Pulmonary artery endothelial cell (primary cell): ENCODE data around the gene SCGB1A1. TPM values are rescaled to one million over a fixed set of nuclear protein-coding genes. Genes with fewer than 3 reads are reported as not detected.
"Not testable (repeated sequence)": the region's sequence is repeated elsewhere in the genome, so short reads cannot be mapped to it uniquely, and the experiment has no call there.

ENCODE experiments used
- DNase-seq: peaks from one replicate; pipeline ENCODE4 v3.0.0-alpha.2; 2011; ENCODE audit warnings: low read depth, low spot score
- total RNA-seq: library from RNA; depleted of rRNA; stranded (reverse); fragments of >200 nt; gene quantifications from 2 replicates; pipeline ENCODE4 v1.2.3, GENCODE V29; 2014

The SCGB1A1 gene, protein sequence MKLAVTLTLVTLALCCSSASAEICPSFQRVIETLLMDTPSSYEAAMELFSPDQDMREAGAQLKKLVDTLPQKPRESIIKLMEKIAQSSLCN
- not detected in 2 replicates for total RNA-seq

DNA sequence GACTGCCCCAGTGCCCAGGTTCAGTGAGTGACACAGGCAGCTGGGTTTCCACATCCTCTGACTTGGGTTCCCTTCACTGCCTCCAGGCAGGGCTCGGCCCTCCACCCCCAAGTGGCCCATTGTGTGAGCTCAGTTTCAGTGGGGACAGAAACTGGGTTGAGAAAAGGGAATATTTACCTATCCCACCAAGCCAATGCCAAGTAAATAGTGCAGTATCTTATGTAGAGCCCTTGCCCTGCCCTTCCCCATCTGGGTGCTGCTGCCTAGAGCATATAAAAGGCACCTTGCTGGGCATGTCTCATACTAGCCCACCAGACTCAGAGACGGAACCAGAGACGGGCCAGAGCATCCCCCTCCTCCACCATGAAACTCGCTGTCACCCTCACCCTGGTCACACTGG is at the start of gene SCGB1A1:
Gene SCGB1A1 (plus strand): TSS at position 301 of the 400 bp plus-strand sequence. CDS start 63 bp downstream, at position 364.
- DNase-seq = no peak

GRCh38 chr11:62370743-62371440 is 47.9 kb upstream of the SCGB1A1 start:
- DNase-seq = no peak

DNA sequence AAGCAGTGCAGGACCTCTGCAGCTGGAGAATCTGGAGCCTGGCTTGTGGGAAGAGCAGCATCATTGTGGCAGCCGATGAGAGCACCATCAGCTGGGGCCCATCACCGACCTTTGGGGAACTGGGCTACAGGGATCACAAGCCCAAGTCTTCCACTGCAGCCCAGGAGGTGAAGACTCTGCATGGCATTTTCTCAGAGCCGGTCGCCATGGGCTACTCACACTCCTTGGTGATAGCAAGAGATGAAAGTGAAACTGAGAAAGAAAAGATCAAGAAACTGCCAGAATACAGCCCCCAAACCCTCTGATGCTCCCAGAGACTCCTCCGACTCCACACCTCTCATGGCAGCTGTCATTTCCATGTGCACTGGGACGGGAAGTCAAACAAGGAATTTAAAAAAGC is 46.0 kb upstream of the SCGB1A1 start:
- no peak for DNase-seq

- no peak for DNase-seq
These were observed 45.2 kb upstream of the SCGB1A1 start for GRCh38 chr11:62373464-62374119.

DNA sequence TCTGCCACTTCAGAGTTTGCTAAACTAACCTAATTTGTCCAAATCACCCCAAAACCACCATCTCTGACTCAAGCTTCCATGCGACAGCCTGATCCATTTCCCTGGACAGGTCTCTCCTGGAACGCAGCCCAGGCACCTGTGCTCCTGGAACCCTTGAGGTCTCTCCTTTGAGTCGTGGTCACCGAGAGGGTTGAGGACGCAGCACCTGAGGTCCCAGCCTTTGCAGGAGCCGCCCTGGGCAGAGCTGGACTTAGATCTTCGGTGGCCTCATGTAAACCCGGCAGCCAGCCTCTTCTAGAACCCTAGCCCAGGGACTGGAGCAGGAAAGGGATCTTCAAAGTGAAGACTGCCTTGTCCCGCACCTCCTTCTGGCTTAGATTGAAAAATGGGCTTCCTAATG is 44.0 kb upstream of the SCGB1A1 start:
- DNase-seq = no peak

GRCh38 chr11:62378459-62379063 is 40.3 kb upstream of the SCGB1A1 start:
- DNase-seq = not testable (repeated sequence)

DNA sequence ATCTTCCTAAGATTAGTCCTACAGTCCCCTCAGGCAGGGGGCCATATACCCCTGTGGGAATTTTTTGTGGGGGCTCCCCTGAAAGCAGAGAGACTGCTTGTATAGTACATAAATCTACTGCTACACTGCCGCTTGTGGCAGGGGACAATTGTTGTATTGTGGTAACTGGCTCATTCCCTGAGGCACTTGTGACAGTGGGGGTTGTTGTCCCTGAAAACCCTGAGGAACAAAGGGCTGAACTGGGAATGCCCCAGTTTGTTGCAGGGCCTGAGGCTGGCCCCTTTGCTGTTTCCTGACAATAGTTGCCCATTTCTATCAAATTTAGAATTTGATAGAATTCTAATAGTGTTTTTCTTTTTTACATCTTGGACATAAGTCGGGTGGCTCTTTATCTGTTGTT is 39.2 kb upstream of the SCGB1A1 start:
- not testable (repeated sequence) for DNase-seq

- DNase-seq = not testable (repeated sequence)
These were observed 38.0 kb upstream of the SCGB1A1 start for GRCh38 chr11:62380821-62381245.

DNA sequence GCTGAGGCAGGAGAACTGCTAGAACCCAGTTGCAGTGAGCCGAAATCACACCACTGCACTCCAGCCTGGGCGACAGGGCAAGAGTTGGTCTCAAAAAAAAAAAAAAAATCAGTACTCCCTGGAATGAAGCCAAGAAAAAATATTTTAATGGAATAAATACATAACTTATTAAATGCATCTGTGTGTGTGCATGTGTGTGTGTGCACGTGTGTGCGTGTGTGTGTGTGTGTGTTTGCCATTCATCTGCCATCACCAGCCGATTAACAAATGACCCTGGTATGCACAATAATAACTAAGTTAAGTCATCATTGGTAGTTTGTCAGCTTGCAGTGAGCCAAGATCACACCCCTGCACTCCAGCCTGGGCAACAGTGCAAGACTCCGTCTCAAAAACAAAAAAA is 35.0 kb upstream of the SCGB1A1 start:
- DNase-seq = no peak

DNA sequence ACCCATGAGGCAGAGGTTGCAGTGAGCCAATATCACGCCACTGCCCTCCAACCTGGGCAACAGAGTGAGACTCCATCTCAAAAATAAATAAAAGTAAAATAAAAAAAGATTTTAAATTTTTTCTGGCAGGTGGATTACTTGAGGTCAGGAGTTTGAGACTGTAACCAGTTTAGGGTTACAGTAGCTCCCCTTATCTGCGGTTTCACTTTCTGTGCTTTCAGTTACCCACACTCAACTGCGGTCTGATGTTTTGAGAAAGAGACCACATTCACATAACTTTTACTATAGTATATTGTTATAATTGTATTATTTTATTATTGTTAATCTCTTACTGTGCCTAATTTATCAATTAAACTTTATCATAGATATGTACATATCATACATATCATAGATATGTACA is 32.8 kb upstream of the SCGB1A1 start:
- DNase-seq = not testable (repeated sequence)

DNA sequence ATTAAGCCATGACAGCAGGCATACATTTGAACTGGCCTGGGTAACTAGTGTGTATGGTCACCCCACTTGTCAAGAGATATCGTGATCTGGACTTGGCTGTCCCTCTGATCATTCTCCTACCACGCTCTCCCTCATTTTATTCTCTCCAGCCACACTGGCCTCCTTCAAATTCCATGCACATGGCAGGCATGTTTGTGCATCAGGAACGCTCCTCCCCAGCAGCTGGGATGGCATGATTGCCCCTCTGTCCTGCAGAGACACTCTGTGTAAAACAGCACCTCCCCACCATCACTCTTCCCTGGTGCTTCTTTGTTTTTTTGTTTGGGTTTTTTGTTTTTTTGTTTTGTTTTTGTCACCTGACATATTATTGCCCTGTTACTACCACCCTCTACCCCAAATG is 31.5 kb upstream of the SCGB1A1 start:
- DNase-seq = no peak

DNA sequence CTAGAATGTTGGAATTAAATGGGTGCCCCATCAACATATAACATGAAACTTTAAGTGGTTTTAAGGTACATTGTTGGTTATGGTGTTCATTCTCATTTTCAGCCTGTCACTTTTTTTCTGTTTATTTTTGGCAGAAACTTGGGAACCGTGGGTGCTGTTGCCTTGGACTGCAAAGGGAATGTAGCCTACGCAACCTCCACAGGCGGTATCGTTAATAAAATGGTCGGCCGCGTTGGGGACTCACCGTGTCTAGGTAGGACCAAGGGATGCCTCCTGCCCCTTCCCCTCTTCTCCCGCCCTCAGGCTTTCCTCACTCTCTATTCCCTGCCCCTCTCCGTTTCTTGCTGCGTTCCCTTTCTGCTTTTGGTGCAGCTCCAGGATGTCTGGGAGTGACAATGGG is 29.8 kb upstream of the SCGB1A1 start:
- DNase-seq = no peak

DNA sequence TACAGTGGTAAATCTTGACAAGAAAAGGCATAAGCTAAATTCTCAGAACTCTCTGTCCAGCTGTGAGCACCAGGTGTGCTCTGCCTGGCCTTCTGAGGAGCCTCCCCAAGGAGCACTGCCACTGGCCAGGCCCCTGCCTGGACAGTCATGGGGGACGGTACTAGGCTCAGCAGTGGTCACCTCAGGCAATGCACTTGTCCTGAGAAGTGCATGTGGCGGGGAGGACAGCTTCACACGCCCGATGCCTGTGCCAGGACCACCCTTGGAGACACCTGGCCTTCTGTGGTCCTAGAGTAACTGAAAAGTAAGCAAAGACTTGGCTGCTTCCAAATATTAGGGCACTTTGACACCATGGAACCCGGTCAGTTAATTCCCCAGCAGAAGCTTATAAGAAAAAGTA is 28.6 kb upstream of the SCGB1A1 start:
- no peak for DNase-seq

- no peak for DNase-seq
These were observed 28.1 kb upstream of the SCGB1A1 start for GRCh38 chr11:62390722-62391121.

GRCh38 chr11:62391642-62392425 is 27.0 kb upstream of the SCGB1A1 start:
- no peak for DNase-seq

- DNase-seq = no peak
These were observed 26.3 kb upstream of the SCGB1A1 start for GRCh38 chr11:62392506-62392905.

DNA sequence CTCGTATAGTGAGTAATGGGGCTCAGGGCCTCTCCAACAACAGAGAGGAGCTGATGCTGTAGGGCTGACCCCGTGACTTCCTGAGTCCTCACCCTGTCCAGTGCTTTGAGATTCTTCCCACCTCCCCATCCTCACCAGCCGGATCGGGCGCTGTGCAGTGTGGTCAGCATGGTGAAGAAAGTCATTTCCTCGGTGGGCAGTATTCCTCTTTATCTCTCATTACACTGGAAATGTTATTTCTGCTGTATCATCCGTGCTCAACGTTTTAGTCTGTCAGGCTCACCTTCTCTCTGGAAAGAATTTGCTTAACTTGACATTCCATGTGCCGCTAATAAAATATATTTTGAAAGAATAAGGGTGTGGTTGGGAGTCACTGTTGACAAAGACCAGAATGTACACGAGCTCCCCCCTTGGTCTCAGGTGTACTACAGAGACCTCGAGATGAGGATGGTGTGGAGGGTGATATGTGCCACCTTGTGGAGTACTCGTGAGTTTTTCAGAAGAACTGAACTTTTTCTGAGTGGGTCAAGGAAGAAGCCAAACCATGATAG is 25.7 kb upstream of the SCGB1A1 start:
- no peak for DNase-seq

- no peak for DNase-seq
These were observed 25.1 kb upstream of the SCGB1A1 start for GRCh38 chr11:62393735-62394134.

DNA sequence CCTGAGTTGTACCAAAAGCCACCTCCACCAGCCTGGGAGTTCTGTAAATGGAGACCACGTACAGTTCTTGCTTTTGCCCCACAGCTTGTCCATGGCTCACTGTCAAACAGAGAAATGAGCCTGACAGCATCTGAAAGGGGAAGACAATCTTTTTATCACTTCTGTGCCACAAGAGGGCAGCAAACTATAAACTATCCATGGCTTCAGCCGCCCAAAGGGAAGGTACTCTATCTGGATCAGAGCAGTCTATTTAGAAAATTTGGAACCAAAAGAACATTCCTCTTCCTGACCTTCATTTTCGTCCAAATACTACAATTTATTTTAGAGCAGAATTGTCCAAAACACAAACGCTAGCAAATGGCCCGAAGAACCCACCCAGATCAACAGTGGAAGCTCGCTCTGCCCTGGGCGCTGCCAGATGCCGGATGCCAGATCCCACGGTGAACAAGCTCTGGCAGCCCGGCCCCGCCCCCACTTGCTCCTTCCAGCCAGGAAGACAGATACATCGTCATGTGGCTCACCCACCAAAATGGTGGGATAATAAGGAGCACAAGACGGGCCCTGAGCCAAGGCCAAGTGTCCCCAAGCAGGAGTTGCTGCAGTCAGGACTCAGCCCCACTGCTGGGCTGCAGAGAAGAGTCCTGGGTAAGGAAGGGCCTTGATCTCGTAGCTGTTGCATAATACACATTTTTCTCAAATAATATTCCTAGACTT is 23.9 kb upstream of the SCGB1A1 start:
- DNase-seq = peak; percentile 53

- no peak for DNase-seq
These were observed 22.8 kb upstream of the SCGB1A1 start for GRCh38 chr11:62395885-62396551.
